GM12874 (cell line): Measurements from ENCODE around the gene CLINT1.

Experiments
- CTCF ChIP-seq: IDR thresholded peaks from 2 replicates; pipeline ENCODE4 v1.5.1; 2011; ENCODE audit warnings: low read depth, mild to moderate bottlenecking, control low read depth, low read length, moderate library complexity; ENCODE audit not compliant: insufficient read depth

Gene CLINT1

GRCh38 chr5:157747766-157748700 is 110.9 kb downstream of the CLINT1 start:
- no peak for TF ChIP-seq CTCF

GRCh38 chr5:157747173-157747740 is 111.7 kb downstream of the CLINT1 start:
- no peak for TF ChIP-seq CTCF

GRCh38 chr5:157745041-157745456 is 113.9 kb downstream of the CLINT1 start:
- TF ChIP-seq CTCF, result no peak

- no peak for TF ChIP-seq CTCF
Observed at GRCh38 chr5:157744051-157745011, 114.6 kb downstream of the CLINT1 start.

- peak; percentile 100 for TF ChIP-seq CTCF
Observed at GRCh38 chr5:157743163-157744050, 115.5 kb downstream of the CLINT1 start, which contains the start of gene LSM11. LSM11 (plus strand) TSS chr5:157743712; CDS start chr5:157743751, 39 bp downstream.

- TF ChIP-seq CTCF, result no peak
Observed at GRCh38 chr5:157741131-157741530, 117.8 kb downstream of the CLINT1 start.
